ENCODE measurements around the gene ATOSB.

ATOSB gene

GRCh38 chr9:35110327-35110761, 5.3 kb downstream of the ATOSB start:
- TF ChIP-seq, protein P1, sequence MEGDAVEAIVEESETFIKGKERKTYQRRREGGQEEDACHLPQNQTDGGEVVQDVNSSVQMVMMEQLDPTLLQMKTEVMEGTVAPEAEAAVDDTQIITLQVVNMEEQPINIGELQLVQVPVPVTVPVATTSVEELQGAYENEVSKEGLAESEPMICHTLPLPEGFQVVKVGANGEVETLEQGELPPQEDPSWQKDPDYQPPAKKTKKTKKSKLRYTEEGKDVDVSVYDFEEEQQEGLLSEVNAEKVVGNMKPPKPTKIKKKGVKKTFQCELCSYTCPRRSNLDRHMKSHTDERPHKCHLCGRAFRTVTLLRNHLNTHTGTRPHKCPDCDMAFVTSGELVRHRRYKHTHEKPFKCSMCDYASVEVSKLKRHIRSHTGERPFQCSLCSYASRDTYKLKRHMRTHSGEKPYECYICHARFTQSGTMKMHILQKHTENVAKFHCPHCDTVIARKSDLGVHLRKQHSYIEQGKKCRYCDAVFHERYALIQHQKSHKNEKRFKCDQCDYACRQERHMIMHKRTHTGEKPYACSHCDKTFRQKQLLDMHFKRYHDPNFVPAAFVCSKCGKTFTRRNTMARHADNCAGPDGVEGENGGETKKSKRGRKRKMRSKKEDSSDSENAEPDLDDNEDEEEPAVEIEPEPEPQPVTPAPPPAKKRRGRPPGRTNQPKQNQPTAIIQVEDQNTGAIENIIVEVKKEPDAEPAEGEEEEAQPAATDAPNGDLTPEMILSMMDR (conservative IDR thresholded peaks at IDR 0.05): no peak
- peak overlapping the region; percentile 53; the same call in 1 of the 2 replicates for H3K27ac ChIP-seq

DNA sequence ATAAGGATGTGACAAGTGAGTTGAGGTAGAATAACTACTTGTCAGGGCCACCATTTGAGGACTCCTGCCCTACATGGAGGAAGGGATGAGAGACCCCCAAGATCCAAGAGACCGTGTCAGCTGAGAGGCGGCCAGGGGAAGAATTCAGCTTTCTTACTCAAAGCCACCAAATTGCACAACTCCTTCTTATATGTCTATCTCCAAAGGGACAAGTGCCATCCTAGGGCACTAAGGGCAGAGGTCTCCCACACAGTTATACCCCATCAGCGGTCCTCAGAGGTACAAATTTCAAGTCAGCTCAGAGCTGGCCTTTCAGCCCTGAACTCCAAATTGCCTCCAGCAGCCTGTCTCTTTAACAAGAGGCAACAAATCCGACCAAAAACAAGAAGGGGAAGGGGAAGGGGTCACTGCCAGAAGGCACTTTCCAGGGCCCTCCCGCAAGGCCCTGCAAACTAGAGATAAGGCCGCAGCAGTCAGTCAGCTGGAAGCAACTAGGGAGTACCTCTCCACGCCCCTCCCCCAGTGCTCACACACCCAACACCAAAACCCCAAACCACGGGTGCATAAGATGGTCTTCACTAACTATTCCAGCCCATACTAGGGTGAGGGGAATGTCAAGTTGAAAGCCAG, 6.6 kb downstream of the ATOSB start:
- TF ChIP-seq, protein P1 (conservative IDR thresholded peaks at IDR 0.05): no peak
- no peak overlapping the region for H3K27ac ChIP-seq

DNA sequence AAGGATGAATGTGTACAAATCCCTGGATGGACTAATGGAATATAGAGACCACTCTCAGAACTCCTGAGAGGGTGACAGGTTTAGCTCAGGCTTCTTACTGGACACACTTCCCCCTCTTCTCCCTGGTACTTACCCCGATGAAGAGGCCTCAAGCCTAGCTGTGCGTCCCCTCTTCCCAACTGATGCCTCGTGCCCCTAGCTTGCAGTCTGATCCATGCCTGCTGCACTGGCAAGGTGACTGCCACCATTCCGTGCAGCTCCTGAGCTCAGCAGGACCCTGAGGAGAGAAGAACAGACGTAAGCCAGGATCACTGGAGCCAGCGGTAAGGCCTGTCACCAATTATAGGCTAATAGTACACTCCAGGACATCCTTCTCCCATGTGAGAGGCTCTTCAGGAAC, 7.2 kb downstream of the ATOSB start:
- TF ChIP-seq, protein P1 (conservative IDR thresholded peaks at IDR 0.05): no peak
- no peak overlapping the region for H3K27ac ChIP-seq

- H3K27ac ChIP-seq: no peak overlapping the region
- TF ChIP-seq, protein P1 (conservative IDR thresholded peaks at IDR 0.05): no peak
These were observed 8.1 kb downstream of the ATOSB start for GRCh38 chr9:35107297-35108290.

- TF ChIP-seq, protein P1 (conservative IDR thresholded peaks at IDR 0.05): no peak
- H3K27ac ChIP-seq: no peak overlapping the region
These were observed 9.3 kb downstream of the ATOSB start for GRCh38 chr9:35106343-35106730.

GRCh38 chr9:35105571-35106342, 9.9 kb downstream of the ATOSB start:
- H3K27ac ChIP-seq: no peak overlapping the region
- TF ChIP-seq, protein P1 (conservative IDR thresholded peaks at IDR 0.05): no peak

GRCh38 chr9:35105126-35105525, 10.5 kb downstream of the ATOSB start:
- TF ChIP-seq, protein P1 (conservative IDR thresholded peaks at IDR 0.05): no peak

More at GRCh38 chr9:35105126-35105525, 10.5 kb downstream of the ATOSB start:
- no peak overlapping the region for H3K27ac ChIP-seq
